Caco-2 (cell line): Measurements from ENCODE around the gene MAN2A1. TPM values are rescaled to one million over a fixed set of nuclear protein-coding genes. Genes with fewer than 3 reads are reported as not detected.
A peak's percentile ranks its signal among the peaks of the same experiment; 100 is the strongest.

ENCODE experiments used
- BruUV-seq: library from RNA; stranded (reverse); fragments of 400-500 nt; replicated peaks from 2 replicates; lab custom pipeline; 2021; lab: Mats Ljungman, UMichigan
- CTCF ChIA-PET: fragments of 300-600 bp; sonication (Branson Sonifier 250); formaldehyde crosslinking; loops from one replicate; lab custom pipeline; 2022; ENCODE audit warnings: antibody characterized with exemption; lab: Charles Lee
- POLR2A ChIA-PET: fragments of 300-600 bp; sonication (Branson Sonifier 250); formaldehyde crosslinking; loops from one replicate; lab custom pipeline; 2022; ENCODE audit warnings: antibody characterized with exemption; lab: Charles Lee
- DNase-seq, 2 experiments: peaks; one replicate each; pipeline versions ENCODE4 v3.0.0 to v3.0.0-alpha.2; 2020 to 2022
- H3K27me3 ChIP-seq: replicated peaks from 2 replicates; pipeline ENCODE4 v1.6.0; 2011; ENCODE audit warnings: low read length; ENCODE audit not compliant: control insufficient read depth, insufficient read depth
- H3K36me3 ChIP-seq: 2 replicates; pipeline ENCODE4 v1.5.1; 2011; ENCODE audit warnings: low read length; ENCODE audit not compliant: control insufficient read depth, insufficient read depth
- H3K4me1 ChIP-seq: fragments of 250-450 bp; sonication (Bioruptor Pico); 2 replicates; pipeline ENCODE4 v1.5.1; 2020; ENCODE audit warnings: mild to moderate bottlenecking
- H3K4me3 ChIP-seq: 2 replicates; pipeline ENCODE4 v1.5.1; 2011; ENCODE audit warnings: low read depth, mild to moderate bottlenecking, control low read depth, low read length
- H3K9me3 ChIP-seq: fragments of 250-450 bp; sonication (Bioruptor Pico); 2 replicates; pipeline ENCODE4 v1.5.1; 2020; ENCODE audit warnings: mild to moderate bottlenecking, moderate library complexity
- H3K27ac Mint-ChIP-seq: one replicate; pipeline ENCODE4 v1.8.0; 2022; ENCODE audit warnings: mixed read lengths; ENCODE audit not compliant: unreplicated experiment
- H3K27me3 Mint-ChIP-seq: one replicate; pipeline ENCODE4 v1.8.0; 2022; ENCODE audit warnings: mixed read lengths; ENCODE audit not compliant: insufficient read depth, unreplicated experiment
- H3K36me3 Mint-ChIP-seq: one replicate; pipeline ENCODE4 v1.8.0; 2022; ENCODE audit warnings: mild to moderate bottlenecking, mixed read lengths; ENCODE audit not compliant: insufficient read depth, unreplicated experiment
- H3K4me1 Mint-ChIP-seq: one replicate; pipeline ENCODE4 v1.8.0; 2022; ENCODE audit warnings: low read depth, mixed read lengths; ENCODE audit not compliant: unreplicated experiment
- H3K4me3 Mint-ChIP-seq: one replicate; pipeline ENCODE4 v1.8.0; 2022; ENCODE audit warnings: mild to moderate bottlenecking, moderate library complexity, mixed read lengths; ENCODE audit not compliant: unreplicated experiment
- H3K9me3 Mint-ChIP-seq: one replicate; pipeline ENCODE4 v1.8.0; 2022; ENCODE audit warnings: mixed read lengths; ENCODE audit not compliant: unreplicated experiment
- CTCF ChIP-seq, 2 experiments: fragments of 200-600 bp in 1 of 2; IDR thresholded peaks; 1 replicate in 1 of 2; 2 replicates in 1 of 2; pipeline versions ENCODE4 v1.5.1 to v1.8.0; 2011 to 2022; ENCODE audit warnings: antibody characterized with exemption in 1 of 2, control low read depth in 1 of 2, inconsistent platforms in 1 of 2, low read depth in 1 of 2, low read length in 1 of 2, mild to moderate bottlenecking in 1 of 2, moderate library complexity in 1 of 2; ENCODE audit not compliant: insufficient read depth in 1 of 2, severe bottlenecking in 1 of 2, unreplicated experiment in 1 of 2
- intact Hi-C: fragments of 100-400 bp; cut with micrococcal nuclease; formaldehyde crosslinking; loops from one replicate; pipeline ENCODE4 v1.10.0; 2022; ENCODE audit not compliant: unreplicated experiment
- total RNA-seq: library from RNA; stranded (reverse); gene quantifications from 2 replicates; pipeline ENCODE4 v1.2.3, GENCODE V29; 2022

MAN2A1 gene
- total RNA-seq, 1 experiment from 2014 or later = 57.3 TPM

DNA sequence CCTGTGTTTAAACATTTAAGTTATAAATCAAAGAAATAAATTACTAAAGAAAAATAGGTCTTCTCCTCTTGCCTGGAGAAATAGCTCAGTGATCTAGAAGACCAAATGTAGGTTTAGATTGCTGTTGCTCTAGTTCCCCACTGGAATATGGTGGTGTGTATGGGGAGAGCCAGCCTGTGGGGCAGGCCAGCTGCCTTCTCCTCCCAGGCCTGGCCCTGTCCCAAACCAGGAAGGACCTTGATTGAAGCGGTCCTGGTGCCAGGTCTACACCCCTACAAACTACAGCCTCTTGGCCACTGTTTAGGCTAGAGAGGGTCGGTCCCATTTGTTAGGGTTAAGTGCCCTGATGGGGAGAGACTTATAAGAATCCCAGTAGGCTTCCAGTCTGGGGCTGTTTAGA lies 35.4 kb downstream of the MAN2A1 start:
- Histone ChIP-seq H3K4me1 (peaks cover 5% of the 10 kb centered on the region; the same call in 1 of the 2 replicates), H3K4me3 (no peak overlapping the region), H3K27me3 (no peaks in the 10 kb centered on the region), H3K9me3 (no peaks in the 10 kb centered on the region), H3K36me3 (no peaks in the 10 kb centered on the region)
- Mint-ChIP-seq H3K36me3 (no peaks in the 10 kb centered on the region), H3K27me3 (no peaks in the 10 kb centered on the region), H3K27ac (no peak overlapping the region), H3K4me3 (no peak overlapping the region), H3K4me1 (no peaks in the 10 kb centered on the region), H3K9me3 (no peaks in the 10 kb centered on the region)
- DNase-seq = no peak
- ChIA-PET POLR2A (no interaction called here), CTCF (no interaction called here)
- BruUV-seq = no TSS peak
- TF ChIP-seq CTCF (IDR thresholded peaks at IDR 0.05; ENCODE audit: insufficient read depth in 1 of 2, low read depth in 1 of 2, low read length in 1 of 2, severe bottlenecking in 1 of 2, unreplicated experiment in 1 of 2) = no peak
- intact Hi-C loops = no loop called here

DNA sequence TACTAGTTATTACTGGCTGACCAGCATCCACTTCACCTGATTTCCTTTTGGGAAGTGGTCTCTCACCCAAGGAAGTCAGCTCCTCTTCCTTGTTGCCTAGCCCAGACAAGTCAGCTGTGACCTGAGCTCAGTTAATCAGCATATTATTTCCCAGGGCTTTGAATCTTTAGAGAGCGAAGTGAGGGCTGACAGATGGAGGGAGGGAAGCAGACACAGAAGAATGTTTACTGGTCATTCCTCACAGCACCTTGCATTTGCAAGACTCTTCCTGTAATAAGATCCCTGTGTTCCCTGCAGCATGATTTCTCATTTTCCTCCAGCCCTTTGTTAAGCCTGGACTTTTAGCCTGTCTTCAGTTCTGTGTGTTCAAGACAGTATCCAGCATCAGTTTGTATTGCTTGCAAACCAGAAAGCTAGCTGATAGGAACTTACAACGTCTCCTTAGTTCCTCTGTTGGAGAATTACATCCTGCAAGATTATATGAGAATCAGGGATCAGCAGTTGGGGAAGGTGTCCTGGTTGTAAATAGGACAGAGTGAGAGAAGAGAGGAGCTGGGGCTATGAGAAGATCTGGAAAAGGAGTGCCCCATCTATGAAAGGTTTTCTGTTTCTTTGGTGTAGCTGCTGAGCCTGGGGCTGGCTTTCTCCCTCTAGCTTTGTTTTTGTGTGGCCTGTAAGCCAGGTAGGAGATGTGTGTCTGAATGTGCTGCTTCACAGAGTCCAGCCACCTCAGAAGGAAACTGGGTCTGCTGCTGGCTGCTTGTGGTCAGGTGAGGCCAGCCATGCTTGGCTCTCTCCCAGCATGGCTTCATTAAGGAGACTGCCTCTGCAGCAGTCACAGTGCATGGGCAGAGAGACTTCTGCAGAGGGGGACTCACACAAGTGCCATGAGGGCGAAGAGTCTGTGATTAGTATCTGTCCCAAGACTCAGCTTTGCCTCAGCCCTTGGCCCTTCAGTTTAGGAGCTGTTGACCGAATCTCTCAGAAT lies 50.3 kb downstream of the MAN2A1 start:
- H3K4me1 ChIP-seq = peaks cover 14% of the 10 kb centered on the region
- no peaks in the 10 kb centered on the region for H3K36me3 ChIP-seq
- Mint-ChIP-seq H3K4me1 (peaks cover 33% of the 10 kb centered on the region), H3K27me3 (no peaks in the 10 kb centered on the region), H3K36me3 (peaks cover 13% of the 10 kb centered on the region), H3K27ac (peak overlapping the region; percentile 54), H3K9me3 (no peaks in the 10 kb centered on the region), H3K4me3 (no peak overlapping the region)
- CTCF ChIA-PET = no interaction called here
- no peak overlapping the region for H3K4me3 ChIP-seq
- POLR2A ChIA-PET = no interaction called here
- intact Hi-C loops = no loop called here
- no TSS peak for BruUV-seq
- H3K27me3 ChIP-seq = no peaks in the 10 kb centered on the region
- no peak for TF ChIP-seq CTCF (IDR thresholded peaks at IDR 0.05; ENCODE audit: insufficient read depth in 1 of 2, low read depth in 1 of 2, low read length in 1 of 2, severe bottlenecking in 1 of 2, unreplicated experiment in 1 of 2)
- no peaks in the 10 kb centered on the region for H3K9me3 ChIP-seq
- no peak for DNase-seq

DNA sequence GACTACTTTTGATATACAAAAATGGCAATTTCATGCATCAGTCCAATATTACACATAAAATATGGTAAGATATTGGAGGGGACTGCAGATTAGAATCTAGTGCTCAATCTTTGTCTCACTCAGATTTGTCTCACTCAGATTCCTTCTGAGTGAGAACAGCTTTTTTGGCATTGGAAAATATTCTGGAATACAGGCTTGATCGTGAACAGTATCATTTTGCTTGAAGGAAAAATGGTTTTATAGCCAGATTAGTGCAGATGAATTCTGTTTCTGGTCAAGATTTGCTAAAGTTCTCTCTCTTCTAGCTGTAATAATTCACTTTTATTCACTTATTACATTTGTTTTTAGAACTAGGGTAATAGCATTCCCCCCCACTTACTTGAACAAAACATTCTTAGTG lies 51.2 kb downstream of the MAN2A1 start:
- no peak overlapping the region for H3K4me3 Mint-ChIP-seq
- H3K9me3 ChIP-seq = no peaks in the 10 kb centered on the region
- peaks cover 14% of the 10 kb centered on the region for H3K4me1 ChIP-seq
- TF ChIP-seq CTCF (IDR thresholded peaks at IDR 0.05; ENCODE audit: insufficient read depth in 1 of 2, low read depth in 1 of 2, low read length in 1 of 2, severe bottlenecking in 1 of 2, unreplicated experiment in 1 of 2) = no peak
- ChIA-PET CTCF (no interaction called here), POLR2A (no interaction called here)
- no peaks in the 10 kb centered on the region for H3K27me3 ChIP-seq
- intact Hi-C loops = no loop called here
- H3K4me1 Mint-ChIP-seq = peaks cover 34% of the 10 kb centered on the region
- no peaks in the 10 kb centered on the region for H3K9me3 Mint-ChIP-seq
- H3K27me3 Mint-ChIP-seq = no peaks in the 10 kb centered on the region
- H3K27ac Mint-ChIP-seq = no peak overlapping the region
- no peak overlapping the region for H3K4me3 ChIP-seq
- peaks cover 13% of the 10 kb centered on the region for H3K36me3 Mint-ChIP-seq
- no peak for DNase-seq
- no peaks in the 10 kb centered on the region for H3K36me3 ChIP-seq
- no TSS peak for BruUV-seq
